Right lobe of liver (tissue), 4 donors: ENCODE measurements around the gene SEMA4B.

Source experiments
- CTCF ChIP-seq, 4 donors: fragments of 200-600 bp in 3 of 4; fragments of 450-650 bp in 1 of 4; IDR thresholded peaks; one replicate each; pipeline versions ENCODE4 v1.5.1 to v1.8.0; 2016 to 2022; ENCODE audit warnings: antibody characterized with exemption in 4 of 4, mild to moderate bottlenecking in 2 of 4
- POLR2A ChIP-seq: fragments of 450-650 bp; IDR thresholded peaks from one replicate; pipeline ENCODE4 v1.6.1; 2017; ENCODE audit warnings: antibody characterized with exemption, mild to moderate bottlenecking
- donor health status: DM: no; HTN: no; CAD: no.
- donor health status: DM: no; HTN: no; CAD: no.
- donor health status: DM: no; HTN: yes; CAD: no.

GRCh38 chr15:90194655-90195054 is 6.5 kb upstream of the SEMA4B start:
- TF ChIP-seq POLR2A (no peak), CTCF (IDR thresholded peaks at IDR 0.05) (no peak)
